Breast epithelium (tissue), 3 donors: ENCODE measurements around the gene YOD1.

Experiments
- POLR2A ChIP-seq: fragments of 450-650 bp; IDR thresholded peaks from one replicate; pipeline ENCODE4 v1.6.1; 2016; ENCODE audit warnings: antibody characterized with exemption, mild to moderate bottlenecking, moderate library complexity
- POLR2AphosphoS5 ChIP-seq, 3 donors: sonication (generic); formaldehyde crosslinking; IDR thresholded peaks; one replicate each; pipeline ENCODE4 v1.6.1; 2017; ENCODE audit warnings: antibody characterized with exemption in 3 of 3
- TF ChIP-seq, protein P1 (sequence below), 3 donors: fragments of 450-650 bp; IDR thresholded peaks; one replicate each; pipeline ENCODE4 v1.5.1; 2016 to 2017; ENCODE audit warnings: antibody characterized with exemption in 3 of 3, mild to moderate bottlenecking in 3 of 3, moderate library complexity in 3 of 3

DNA sequence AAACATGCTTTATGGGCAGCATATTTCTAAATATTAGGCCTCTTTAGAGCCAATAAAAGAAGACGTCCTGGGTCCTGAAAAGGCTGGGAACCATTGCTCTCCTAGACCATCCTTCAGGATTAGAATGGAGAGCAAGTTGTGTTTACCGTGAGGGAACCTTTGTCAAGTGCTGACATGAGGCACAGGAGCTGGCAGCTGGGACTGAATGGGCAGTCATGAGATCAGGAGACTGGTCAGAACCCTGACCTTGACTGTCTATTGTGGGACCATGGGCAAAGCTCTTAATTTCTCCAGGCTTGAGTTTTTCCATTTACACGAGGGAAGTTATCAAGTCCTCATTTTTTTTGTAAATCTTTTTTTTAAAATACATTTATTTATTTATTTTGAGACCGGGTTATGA lies 7.2 kb upstream of the YOD1 start:
- TF ChIP-seq POLR2A (no peak), POLR2AphosphoS5 (IDR thresholded peaks at IDR 0.05) (no peak)
- TF ChIP-seq, protein P1, sequence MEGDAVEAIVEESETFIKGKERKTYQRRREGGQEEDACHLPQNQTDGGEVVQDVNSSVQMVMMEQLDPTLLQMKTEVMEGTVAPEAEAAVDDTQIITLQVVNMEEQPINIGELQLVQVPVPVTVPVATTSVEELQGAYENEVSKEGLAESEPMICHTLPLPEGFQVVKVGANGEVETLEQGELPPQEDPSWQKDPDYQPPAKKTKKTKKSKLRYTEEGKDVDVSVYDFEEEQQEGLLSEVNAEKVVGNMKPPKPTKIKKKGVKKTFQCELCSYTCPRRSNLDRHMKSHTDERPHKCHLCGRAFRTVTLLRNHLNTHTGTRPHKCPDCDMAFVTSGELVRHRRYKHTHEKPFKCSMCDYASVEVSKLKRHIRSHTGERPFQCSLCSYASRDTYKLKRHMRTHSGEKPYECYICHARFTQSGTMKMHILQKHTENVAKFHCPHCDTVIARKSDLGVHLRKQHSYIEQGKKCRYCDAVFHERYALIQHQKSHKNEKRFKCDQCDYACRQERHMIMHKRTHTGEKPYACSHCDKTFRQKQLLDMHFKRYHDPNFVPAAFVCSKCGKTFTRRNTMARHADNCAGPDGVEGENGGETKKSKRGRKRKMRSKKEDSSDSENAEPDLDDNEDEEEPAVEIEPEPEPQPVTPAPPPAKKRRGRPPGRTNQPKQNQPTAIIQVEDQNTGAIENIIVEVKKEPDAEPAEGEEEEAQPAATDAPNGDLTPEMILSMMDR (IDR thresholded peaks at IDR 0.05) = no peak
